ENCODE measurements around the gene ARHGAP26. TPM values are rescaled to one million over a fixed set of nuclear protein-coding genes. Genes with fewer than 3 reads are reported as not detected.

Gene ARHGAP26
- total RNA-seq, 1 experiment from 2014 or later, result 34.5 TPM

DNA sequence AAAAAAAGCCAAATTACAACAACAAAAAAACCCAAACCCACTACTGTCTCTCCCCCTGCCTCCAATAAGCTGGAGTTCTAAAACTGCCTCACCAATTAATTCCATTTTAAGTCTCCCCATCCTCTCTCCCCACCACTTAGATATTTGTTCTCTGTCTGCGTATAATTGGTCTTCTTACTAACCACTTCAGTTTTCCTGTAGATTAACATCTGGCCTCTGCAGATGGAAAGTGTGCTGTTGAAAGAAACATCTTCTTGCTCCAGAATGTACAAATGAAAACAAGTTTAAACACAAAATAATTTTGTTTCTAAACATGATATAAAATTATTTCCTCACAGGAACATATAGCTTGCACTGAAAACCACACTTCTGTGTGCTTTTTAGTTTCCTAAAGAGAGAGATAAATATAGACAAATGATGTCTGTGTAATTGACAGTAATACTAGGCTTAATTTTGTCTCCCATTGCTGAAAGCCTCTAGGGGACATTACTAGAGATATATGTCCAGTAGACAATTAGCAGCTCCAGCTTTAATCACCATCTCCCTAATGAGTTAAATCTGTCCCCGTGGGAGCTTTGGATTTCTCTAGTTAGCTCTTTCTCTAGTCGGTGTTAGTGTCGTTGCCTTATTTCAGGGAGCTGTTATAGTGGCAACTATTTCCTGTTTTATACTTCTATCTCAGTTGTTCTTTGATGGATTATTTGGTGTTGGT lies 164.0 kb downstream of the ARHGAP26 start:
- no peaks in the 10 kb centered on the region for H3K4me1 ChIP-seq (ENCODE audit: control insufficient read depth in 1 of 2, insufficient read depth in 2 of 2, low read length in 2 of 2)
- ChIA-PET RAD21 (ENCODE audit: low non-redundant PET in 1 of 2, low total read pairs in 2 of 2, uncharacterized antibody in 2 of 2, unreplicated experiment in 2 of 2) (no interaction called here), POLR2A (no interaction called here), CTCF (no interaction called here)
- no peaks in the 10 kb centered on the region for H3K9me2 ChIP-seq (ENCODE audit: insufficient read depth)
- H3K9me3 ChIP-seq (ENCODE audit: control insufficient read depth in 1 of 2, insufficient read depth in 1 of 2, low read depth in 1 of 2, low read length in 2 of 2), result no peaks in the 10 kb centered on the region
- no peaks in the 10 kb centered on the region for H4K20me1 ChIP-seq (ENCODE audit: insufficient read depth)
- H3K36me3 ChIP-seq (ENCODE audit: control insufficient read depth in 1 of 2, insufficient read depth in 2 of 2, low read length in 2 of 2), result no peaks in the 10 kb centered on the region
- no peak overlapping the region for H2AFZ ChIP-seq (ENCODE audit: low read depth, low read length, poor library complexity, severe bottlenecking)
- no peak for ATAC-seq
- H3K9ac ChIP-seq (ENCODE audit: low read length), result no peak overlapping the region
- intact Hi-C loops (cut with micrococcal nuclease), result no loop called here
- no peak for DNase-seq (ENCODE audit: low read depth, low spot score)
- no peaks in the 10 kb centered on the region for H3K27me3 ChIP-seq (ENCODE audit: insufficient read depth, low read length)
- no TSS peak for BruUV-seq (replicated peaks)
- H3K79me2 ChIP-seq (ENCODE audit: insufficient read depth, low read length), result no peaks in the 10 kb centered on the region
- no peak overlapping the region for H3K27ac ChIP-seq (ENCODE audit: low read depth, low read length)
- H3K4me3 ChIP-seq (replicated peaks in 1 of 2; ENCODE audit: low read depth in 1 of 2, low read length in 2 of 2), result no peak overlapping the region
- TF ChIP-seq SP1 (IDR thresholded peaks at IDR 0.05; ENCODE audit: low read depth) (no peak), ZFX (IDR thresholded peaks at IDR 0.05) (no peak), FOSL1 (IDR thresholded peaks at IDR 0.05; ENCODE audit: low read depth) (no peak), ZNF274 (IDR thresholded peaks at IDR 0.05; ENCODE audit: low read depth, low read length) (no peak), CEBPB (IDR thresholded peaks at IDR 0.05; ENCODE audit: low read depth) (no peak), YY1 (IDR thresholded peaks at IDR 0.05; ENCODE audit: extremely low read depth, insufficient replicate concordance, low read depth, low read length) (no peak)
- TF ChIP-seq, protein P1, sequence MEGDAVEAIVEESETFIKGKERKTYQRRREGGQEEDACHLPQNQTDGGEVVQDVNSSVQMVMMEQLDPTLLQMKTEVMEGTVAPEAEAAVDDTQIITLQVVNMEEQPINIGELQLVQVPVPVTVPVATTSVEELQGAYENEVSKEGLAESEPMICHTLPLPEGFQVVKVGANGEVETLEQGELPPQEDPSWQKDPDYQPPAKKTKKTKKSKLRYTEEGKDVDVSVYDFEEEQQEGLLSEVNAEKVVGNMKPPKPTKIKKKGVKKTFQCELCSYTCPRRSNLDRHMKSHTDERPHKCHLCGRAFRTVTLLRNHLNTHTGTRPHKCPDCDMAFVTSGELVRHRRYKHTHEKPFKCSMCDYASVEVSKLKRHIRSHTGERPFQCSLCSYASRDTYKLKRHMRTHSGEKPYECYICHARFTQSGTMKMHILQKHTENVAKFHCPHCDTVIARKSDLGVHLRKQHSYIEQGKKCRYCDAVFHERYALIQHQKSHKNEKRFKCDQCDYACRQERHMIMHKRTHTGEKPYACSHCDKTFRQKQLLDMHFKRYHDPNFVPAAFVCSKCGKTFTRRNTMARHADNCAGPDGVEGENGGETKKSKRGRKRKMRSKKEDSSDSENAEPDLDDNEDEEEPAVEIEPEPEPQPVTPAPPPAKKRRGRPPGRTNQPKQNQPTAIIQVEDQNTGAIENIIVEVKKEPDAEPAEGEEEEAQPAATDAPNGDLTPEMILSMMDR (IDR thresholded peaks at IDR 0.05 in 2 of 3, conservative IDR thresholded peaks at IDR 0.05 in 1 of 3; ENCODE audit: borderline replicate concordance in 1 of 3, insufficient read depth in 1 of 3, low read depth in 2 of 3, low read length in 2 of 3), result no peak
- H3K4me2 ChIP-seq (ENCODE audit: low read length), result no peak overlapping the region

DNA sequence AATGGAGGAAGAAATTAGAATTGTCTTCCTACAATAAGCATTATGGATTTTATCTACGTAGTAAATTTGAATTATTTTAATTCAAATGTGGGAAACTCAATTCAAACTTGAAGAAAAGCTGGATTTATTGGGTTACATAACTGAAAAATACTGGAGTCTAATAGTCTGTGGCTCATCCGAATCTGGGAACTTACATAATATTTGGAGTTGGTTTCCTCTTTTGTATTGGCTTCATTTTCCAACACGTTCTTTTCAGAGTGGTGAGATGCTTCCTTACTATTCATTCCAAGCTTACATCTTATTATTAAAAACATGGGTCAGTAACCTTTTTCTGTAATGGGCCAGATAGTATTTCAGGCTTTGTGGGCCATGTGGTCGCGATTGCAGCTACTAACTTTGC lies 164.8 kb downstream of the ARHGAP26 start:
- RAD21 ChIA-PET (ENCODE audit: low non-redundant PET in 1 of 2, low total read pairs in 2 of 2, uncharacterized antibody in 2 of 2, unreplicated experiment in 2 of 2), result no interaction called here
- no peak overlapping the region for H3K27ac ChIP-seq (ENCODE audit: low read depth, low read length)
- H4K20me1 ChIP-seq (ENCODE audit: insufficient read depth), result no peaks in the 10 kb centered on the region
- ATAC-seq (no peak), DNase-seq (ENCODE audit: low read depth, low spot score) (no peak)
- H3K4me2 ChIP-seq (ENCODE audit: low read length), result no peak overlapping the region
- no peaks in the 10 kb centered on the region for H3K27me3 ChIP-seq (ENCODE audit: insufficient read depth, low read length)
- no peaks in the 10 kb centered on the region for H3K79me2 ChIP-seq (ENCODE audit: insufficient read depth, low read length)
- no peak overlapping the region for H3K4me3 ChIP-seq (replicated peaks in 1 of 2; ENCODE audit: low read depth in 1 of 2, low read length in 2 of 2)
- no peaks in the 10 kb centered on the region for H3K9me2 ChIP-seq (ENCODE audit: insufficient read depth)
- no peaks in the 10 kb centered on the region for H3K9me3 ChIP-seq (ENCODE audit: control insufficient read depth in 1 of 2, insufficient read depth in 1 of 2, low read depth in 1 of 2, low read length in 2 of 2)
- no peak for TF ChIP-seq JUND (IDR thresholded peaks at IDR 0.05)
- TF ChIP-seq SRF (IDR thresholded peaks at IDR 0.05; ENCODE audit: low read depth), result no peak
- TF ChIP-seq, protein P1 (IDR thresholded peaks at IDR 0.05 in 2 of 3, conservative IDR thresholded peaks at IDR 0.05 in 1 of 3; ENCODE audit: borderline replicate concordance in 1 of 3, insufficient read depth in 1 of 3, low read depth in 2 of 3, low read length in 2 of 3), result no peak
- no peak for TF ChIP-seq SP1 (IDR thresholded peaks at IDR 0.05; ENCODE audit: low read depth)
- no peak for TF ChIP-seq POLR2A (IDR thresholded peaks at IDR 0.05; ENCODE audit: borderline replicate concordance, extremely low read depth, insufficient read depth, insufficient read length)
- TF ChIP-seq ZFX (IDR thresholded peaks at IDR 0.05), result no peak
- TF ChIP-seq ELF1 (IDR thresholded peaks at IDR 0.05; ENCODE audit: borderline replicate concordance, low read depth), result no peak
- BruUV-seq (replicated peaks), result no TSS peak
- H3K4me1 ChIP-seq (ENCODE audit: control insufficient read depth in 1 of 2, insufficient read depth in 2 of 2, low read length in 2 of 2), result no peaks in the 10 kb centered on the region
- POLR2A ChIA-PET, result no interaction called here
- no peak overlapping the region for H3K9ac ChIP-seq (ENCODE audit: low read length)
- CTCF ChIA-PET, result no interaction called here
- intact Hi-C loops (cut with micrococcal nuclease), result no loop called here
- H2AFZ ChIP-seq (ENCODE audit: low read depth, low read length, poor library complexity, severe bottlenecking), result no peak overlapping the region
- no peaks in the 10 kb centered on the region for H3K36me3 ChIP-seq (ENCODE audit: control insufficient read depth in 1 of 2, insufficient read depth in 2 of 2, low read length in 2 of 2)
